Urinary bladder (tissue), 4 donors: ENCODE data around the gene CRTC2. TPM values are rescaled to one million over a fixed set of nuclear protein-coding genes. Genes with fewer than 3 reads are reported as not detected.

ENCODE experiments used
- DNase-seq: peaks from one replicate; pipeline ENCODE4 v3.0.0-alpha.2; 2015; ENCODE audit errors: extremely low spot score
- H3K27ac ChIP-seq: one replicate; pipeline ENCODE4 v1.5.1; 2013; ENCODE audit warnings: low read depth, mild to moderate bottlenecking, moderate library complexity
- H3K36me3 ChIP-seq: one replicate; pipeline ENCODE4 v1.6.1; 2013; ENCODE audit warnings: mild to moderate bottlenecking, moderate library complexity; ENCODE audit not compliant: insufficient read depth
- H3K4me1 ChIP-seq: one replicate; pipeline ENCODE4 v1.6.1; 2013; ENCODE audit warnings: mild to moderate bottlenecking, moderate library complexity; ENCODE audit not compliant: insufficient read depth
- H3K4me3 ChIP-seq: one replicate; pipeline ENCODE4 v1.5.1; 2013; ENCODE audit warnings: low read depth, low read length
- WGBS: extraction: QIAGEN DNeasy Blood & Tissue Kit; methylation state at CpG from one replicate; pipeline ENCODE4 v1.1.7; 2013; 5-methylcytosine and 5-hydroxymethylcytosine counted together
- polyA plus RNA-seq: library from polyadenylated mRNA; stranded (reverse); fragments of 200-250 nt; gene quantifications from one replicate; pipeline ENCODE4 v1.2.3, GENCODE V29; 2013
- total RNA-seq: library from RNA; depleted of rRNA; stranded (reverse); fragments of >200 nt; gene quantifications from one replicate; pipeline ENCODE4 v1.2.3, GENCODE V29; 2014
- donor health status: healthy with polysubstance abuse.
- donor health status: healthy.

The CRTC2 gene
- total and polyA plus RNA-seq, 2 donors = 4.3 to 29.8 TPM

- DNase-seq = no peak
- no peak overlapping the region for H3K4me3 ChIP-seq
- peaks cover 2% of the 10 kb centered on the region for H3K36me3 ChIP-seq
- no peak overlapping the region for H3K27ac ChIP-seq
- H3K4me1 ChIP-seq = no peaks in the 10 kb centered on the region
- WGBS = 96% methylated on average over 10 of the region's 10 CpGs
These were observed 21.1 kb downstream of the CRTC2 start for GRCh38 chr1:153937331-153937730.

GRCh38 chr1:153936011-153936802 is 22.2 kb downstream of the CRTC2 start:
- peaks cover 2% of the 10 kb centered on the region for H3K36me3 ChIP-seq
- H3K4me1 ChIP-seq = no peaks in the 10 kb centered on the region
- WGBS = 95% methylated on average over 12 of the region's 12 CpGs
- DNase-seq = no peak
- H3K4me3 ChIP-seq = no peak overlapping the region
- no peak overlapping the region for H3K27ac ChIP-seq

GRCh38 chr1:153934746-153935145 is 23.7 kb downstream of the CRTC2 start:
- peaks cover 2% of the 10 kb centered on the region for H3K36me3 ChIP-seq
- H3K4me1 ChIP-seq = no peaks in the 10 kb centered on the region
- no peak for DNase-seq
- H3K27ac ChIP-seq = no peak overlapping the region
- H3K4me3 ChIP-seq = no peak overlapping the region
- 96% methylated on average over 9 of the region's 9 CpGs for WGBS

- no peak for DNase-seq
- Histone ChIP-seq H3K36me3 (peaks cover 2% of the 10 kb centered on the region), H3K4me3 (no peak overlapping the region), H3K4me1 (no peaks in the 10 kb centered on the region), H3K27ac (no peak overlapping the region)
- 94% methylated on average over 11 of the region's 11 CpGs for WGBS
These were observed 24.5 kb downstream of the CRTC2 start for GRCh38 chr1:153933955-153934354.

GRCh38 chr1:153933430-153933829 is 25.0 kb downstream of the CRTC2 start:
- Histone ChIP-seq H3K4me3 (no peak overlapping the region), H3K4me1 (no peaks in the 10 kb centered on the region), H3K27ac (no peak overlapping the region), H3K36me3 (peaks cover 2% of the 10 kb centered on the region)
- DNase-seq = no peak
- 89% methylated on average over 14 of the region's 14 CpGs for WGBS

GRCh38 chr1:153932156-153933131 is 26.0 kb downstream of the CRTC2 start:
- Histone ChIP-seq H3K27ac (no peak overlapping the region), H3K4me1 (no peaks in the 10 kb centered on the region), H3K36me3 (peaks cover 2% of the 10 kb centered on the region), H3K4me3 (no peak overlapping the region)
- no peak for DNase-seq
- WGBS = 94% methylated on average over 18 of the region's 18 CpGs

GRCh38 chr1:153929981-153930948 is 28.1 kb downstream of the CRTC2 start:
- no peak overlapping the region for H3K4me3 ChIP-seq
- 81% methylated on average over 14 of the region's 14 CpGs for WGBS
- H3K4me1 ChIP-seq = no peaks in the 10 kb centered on the region
- no peak overlapping the region for H3K27ac ChIP-seq
- H3K36me3 ChIP-seq = peaks cover 2% of the 10 kb centered on the region
- no peak for DNase-seq

- WGBS = 82% methylated on average over 5 of the region's 5 CpGs
- Histone ChIP-seq H3K4me3 (no peak overlapping the region), H3K36me3 (peaks cover 2% of the 10 kb centered on the region), H3K4me1 (no peaks in the 10 kb centered on the region), H3K27ac (no peak overlapping the region)
- no peak for DNase-seq
These were observed 29.0 kb downstream of the CRTC2 start for GRCh38 chr1:153929426-153929825.

- no peak overlapping the region for H3K4me3 ChIP-seq
- 52% methylated on average over 4 of the region's 4 CpGs for WGBS
These were observed 29.5 kb downstream of the CRTC2 start for GRCh38 chr1:153928791-153929341.

GRCh38 chr1:153928245-153928644 is 30.2 kb downstream of the CRTC2 start:
- H3K27ac ChIP-seq = no peak overlapping the region
- H3K4me1 ChIP-seq = no peaks in the 10 kb centered on the region
- H3K4me3 ChIP-seq = no peak overlapping the region
- H3K36me3 ChIP-seq = peaks cover 1% of the 10 kb centered on the region
- DNase-seq = no peak
- WGBS = 74% methylated on average over 1 of the region's 1 CpG

More at GRCh38 chr1:153928791-153929341, 29.5 kb downstream of the CRTC2 start:
- H3K36me3 ChIP-seq = peaks cover 2% of the 10 kb centered on the region
- H3K4me1 ChIP-seq = no peaks in the 10 kb centered on the region
- DNase-seq = no peak
- no peak overlapping the region for H3K27ac ChIP-seq

GRCh38 chr1:153926405-153926804 is 32.0 kb downstream of the CRTC2 start:
- Histone ChIP-seq H3K4me3 (no peak overlapping the region), H3K4me1 (no peaks in the 10 kb centered on the region), H3K36me3 (no peaks in the 10 kb centered on the region), H3K27ac (no peak overlapping the region)
- WGBS = 65% methylated on average over 4 of the region's 4 CpGs
- DNase-seq = no peak

GRCh38 chr1:153922972-153923925 is 35.2 kb downstream of the CRTC2 start, which contains the start of gene GATAD2B:
Gene GATAD2B (minus strand): TSS chr1:153922972. CDS start chr1:153828347, 94,625 bp downstream.
- peak; percentile 100 for DNase-seq
- WGBS = under 1% methylated on average over 53 of the region's 53 CpGs
- Histone ChIP-seq H3K4me3 (peak within 1 kb of the TSS; percentile 97), H3K27ac (peak within 1 kb of the TSS; percentile 79), H3K36me3 (peaks cover 1% of the 10 kb centered on the region), H3K4me1 (peaks cover 2% of the 10 kb centered on the region)
